ENCODE results near the gene RCC1. TPM values are rescaled to one million over a fixed set of nuclear protein-coding genes. Genes with fewer than 3 reads are reported as not detected.
"Not testable (repeated sequence)": the region's sequence is repeated elsewhere in the genome, so short reads cannot be mapped to it uniquely, and the experiment has no call there.

RCC1 gene
- polyA plus RNA-seq, 1 of the 3 experiments (the other 2 are of a cell fraction) = 61.0 TPM

- TF ChIP-seq REST (IDR thresholded peaks at IDR 0.05; ENCODE audit: low read depth, low read length) (peak; percentile 80; the same call in 1 of the 2 replicates), ELF1 (IDR thresholded peaks at IDR 0.05) (peak; percentile 33; the same call in 1 of the 2 replicates), RXRA (IDR thresholded peaks at IDR 0.05; ENCODE audit: borderline replicate concordance, low read depth) (no peak), SIN3A (IDR thresholded peaks at IDR 0.05; ENCODE audit: borderline replicate concordance, low read depth, low read length) (peak; percentile 98), RCOR1 (IDR thresholded peaks at IDR 0.05; ENCODE audit: low read length) (peak; percentile 36; the same call in 1 of the 2 replicates), MEF2A (IDR thresholded peaks at IDR 0.05; ENCODE audit: borderline replicate concordance, low read depth) (no peak), POLR2AphosphoS5 (IDR thresholded peaks at IDR 0.05; ENCODE audit: low read depth, low read length) (peak; percentile 100), EZH2phosphoT487 (IDR thresholded peaks at IDR 0.05; ENCODE audit: borderline replicate concordance, low read depth) (no peak)
Observed at GRCh38 chr1:28581531-28582247, 75.8 kb downstream of the RCC1 start (continued).

GRCh38 chr1:28582248-28582615 is 76.4 kb downstream of the RCC1 start:
- WGBS (ENCODE audit: low lambda C conversion rate) = 14% methylated on average over 10 of the region's 10 CpGs
- DNase-seq = no peak
- H3K4me2 ChIP-seq = peak overlapping the region; percentile 100

GRCh38 chr1:28586585-28587391 is 80.9 kb downstream of the RCC1 start:
- H2AFZ ChIP-seq (ENCODE audit: low read depth); H4K20me1 ChIP-seq (ENCODE audit: insufficient read depth); POLR2A ChIA-PET; DNase-seq; H3K27me3 ChIP-seq (ENCODE audit: insufficient read depth); H3K4me2 ChIP-seq; CTCF ChIA-PET; H3K4me3 ChIP-seq (ENCODE audit: low read depth in 2 of 2, low read length in 1 of 2); H3K4me1 ChIP-seq (ENCODE audit: control insufficient read depth in 1 of 2, insufficient read depth in 2 of 2, low read depth in 1 of 2, low read length in 1 of 2); H3K79me2 ChIP-seq (ENCODE audit: insufficient read depth); H3K36me3 ChIP-seq (replicated peaks in 1 of 2; ENCODE audit: control insufficient read depth in 1 of 2, insufficient read depth in 2 of 2, low read length in 1 of 2); H3K9me3 ChIP-seq; H3K9me2 ChIP-seq; H3K27ac ChIP-seq (ENCODE audit: low read depth in 2 of 2, low read length in 1 of 2); H3K9ac ChIP-seq: not testable (repeated sequence)
- peaks cover 12% of the 10 kb centered on the region for H3F3A ChIP-seq (replicated peaks; ENCODE audit: insufficient read depth)
- 92% methylated on average over 19 of the region's 19 CpGs for WGBS (ENCODE audit: low lambda C conversion rate)

More at GRCh38 chr1:28582248-28582615, 76.4 kb downstream of the RCC1 start:
- ChIA-PET CTCF (interaction anchor here (1.0 to 2.4 kb wide), 12 partner anchors 8 to 724 kb away, joined by 3 to 24 read pairs (median 6); no protein-coding TSS in a partner anchor), POLR2A (interaction anchor here (0.6 to 3.6 kb wide), 42 partner anchors 8 to 600 kb away, joined by 3 to 59 read pairs (median 6); partner anchors contain the start of genes ATP5IF1, GMEB1, MED18 and PHACTR4)
- Histone ChIP-seq H3K4me3 (ENCODE audit: low read depth in 2 of 2, low read length in 1 of 2) (peak overlapping the region; percentile 77 to 100), H3K9ac (peak overlapping the region; percentile 95), H3K4me1 (ENCODE audit: control insufficient read depth in 1 of 2, insufficient read depth in 2 of 2, low read depth in 1 of 2, low read length in 1 of 2) (peaks cover 11 to 13% of the 10 kb centered on the region in 2 experiments; a peak in 3 of 4 replicates), H3K27me3 (ENCODE audit: insufficient read depth) (no peaks in the 10 kb centered on the region), H3K79me2 (ENCODE audit: insufficient read depth) (peaks cover 30% of the 10 kb centered on the region), H3K9me2 (no peaks in the 10 kb centered on the region), H3K27ac (ENCODE audit: low read depth in 2 of 2, low read length in 1 of 2) (peak overlapping the region; percentile 66 to 69), H3F3A (replicated peaks; ENCODE audit: insufficient read depth) (peaks cover 46% of the 10 kb centered on the region), H3K36me3 (replicated peaks in 1 of 2; ENCODE audit: control insufficient read depth in 1 of 2, insufficient read depth in 2 of 2, low read length in 1 of 2) (peaks cover 23 to 38% of the 10 kb centered on the region in 2 experiments), H2AFZ (ENCODE audit: low read depth) (peak overlapping the region; percentile 100), H4K20me1 (ENCODE audit: insufficient read depth) (peaks cover 31% of the 10 kb centered on the region), H3K9me3 (no peaks in the 10 kb centered on the region)
- TF ChIP-seq ZBTB33 (IDR thresholded peaks at IDR 0.05; ENCODE audit: borderline replicate concordance, low read depth) = no peak

Measured in SK-N-SH (cell line).